ENCODE data around the gene MEIS2.

- TF ChIP-seq CTCF (IDR thresholded peaks at IDR 0.05) (no peak), EP300 (IDR thresholded peaks at IDR 0.05) (no peak), POLR2AphosphoS5 (IDR thresholded peaks at IDR 0.05) (no peak)
These were observed 199.3 kb downstream of the MEIS2 start for GRCh38 chr15:36901012-36901411.
